CD4-positive, alpha-beta T cell (primary cell): ENCODE measurements around the gene ZNF273. TPM values are rescaled to one million over a fixed set of nuclear protein-coding genes. Genes with fewer than 3 reads are reported as not detected.
"Not testable (repeated sequence)": the region's sequence is repeated elsewhere in the genome, so short reads cannot be mapped to it uniquely, and the experiment has no call there.

Experiments
- ATAC-seq: fragments of 200-7000 bp; cut with Tn5 transposase; one replicate; pipeline ENCODE4 v1.10.0; 2022; ENCODE audit warnings: mild to moderate bottlenecking; ENCODE audit not compliant: poor library complexity
- CTCF ChIA-PET: fragments of 350-600 bp; sonication (Branson Sonifier 250); formaldehyde crosslinking; loops from one replicate; lab custom pipeline; 2021; ENCODE audit warnings: antibody characterized with exemption, inconsistent platforms; lab: Charles Lee
- POLR2A ChIA-PET: fragments of 350-600 bp; sonication (Branson Sonifier 250); formaldehyde crosslinking; loops from one replicate; lab custom pipeline; 2021; ENCODE audit warnings: antibody characterized with exemption, inconsistent platforms; lab: Charles Lee
- DNase-seq, 14 experiments: peaks; one replicate each; pipeline ENCODE4 v3.0.0-alpha.2; 2013 to 2020; ENCODE audit warnings: mixed read lengths in 2 of 14
- H3K27ac ChIP-seq, 2 donors: one replicate each; pipeline versions ENCODE4 v1.5.1 to v1.7.0; 2013; ENCODE audit warnings: low read length in 2 of 2, low read depth in 1 of 2, mild to moderate bottlenecking in 1 of 2
- H3K27me3 ChIP-seq, 2 experiments: 1 replicate in 1 of 2; 2 replicates in 1 of 2; pipeline versions ENCODE4 v1.6.1 to v1.7.0; 2013; ENCODE audit warnings: low read length in 2 of 2, control low read depth in 1 of 2, mild to moderate bottlenecking in 1 of 2, moderate library complexity in 1 of 2; ENCODE audit not compliant: insufficient read depth in 2 of 2, control insufficient read depth in 1 of 2
- H3K36me3 ChIP-seq: one replicate; pipeline ENCODE4 v1.6.1; 2013; ENCODE audit warnings: low read length, control low read depth; ENCODE audit not compliant: insufficient read depth
- H3K4me1 ChIP-seq: one replicate; pipeline ENCODE4 v1.6.1; 2013; ENCODE audit warnings: low read length, control low read depth; ENCODE audit not compliant: insufficient read depth
- H3K4me3 ChIP-seq: one replicate; pipeline ENCODE4 v1.5.1; 2013; ENCODE audit warnings: mild to moderate bottlenecking, low read length, moderate library complexity
- H3K9me3 ChIP-seq, 2 experiments: 1 replicate in 1 of 2; 2 replicates in 1 of 2; pipeline versions ENCODE4 v1.6.1 to v1.7.0; 2013; ENCODE audit warnings: low read length in 2 of 2, mild to moderate bottlenecking in 2 of 2, control low read depth in 1 of 2, moderate library complexity in 1 of 2; ENCODE audit not compliant: control insufficient read depth in 1 of 2, insufficient read depth in 1 of 2
- H3K27ac Mint-ChIP-seq: one replicate; pipeline ENCODE4 v1.8.0; 2020; ENCODE audit warnings: mixed read lengths
- H3K27me3 Mint-ChIP-seq: one replicate; pipeline ENCODE4 v1.8.0; 2021; ENCODE audit warnings: mixed read lengths
- H3K36me3 Mint-ChIP-seq: one replicate; pipeline ENCODE4 v1.8.0; 2021; ENCODE audit warnings: low read depth, mixed read lengths
- H3K4me1 Mint-ChIP-seq: one replicate; pipeline ENCODE4 v1.8.0; 2021; ENCODE audit warnings: low read depth, mixed read lengths
- H3K4me3 Mint-ChIP-seq: one replicate; pipeline ENCODE4 v1.8.0; 2020; ENCODE audit warnings: mild to moderate bottlenecking, mixed read lengths
- H3K9me3 Mint-ChIP-seq: one replicate; pipeline ENCODE4 v1.8.0; 2020; ENCODE audit warnings: mixed read lengths
- CTCF ChIP-seq: fragments of 200-600 bp; IDR thresholded peaks from one replicate; pipeline ENCODE4 v1.8.0; 2022; ENCODE audit warnings: antibody characterized with exemption, mild to moderate bottlenecking
- intact Hi-C, 2 experiments: fragments of 100-400 bp; cut with DNase I in 1 of 2; cut with micrococcal nuclease in 1 of 2; formaldehyde crosslinking; loops; one replicate each; pipeline versions ENCODE4 v1.15.1 to v1.9.0; 2023 to 2025; cut with DNase I, micrococcal nuclease
- total RNA-seq, 174 experiments: library from RNA in 2 of 174; stranded (reverse) in 2 of 174; gene quantifications; one replicate each; pipeline ENCODE4 v1.2.3 and lab custom pipeline; 2021 to 2026

Gene ZNF273
- total RNA-seq, 2 experiments from 2014 or later: 6.8 TPM

- no peak overlapping the region for H3K4me3 Mint-ChIP-seq
- no peaks in the 10 kb centered on the region for H3K27me3 ChIP-seq
- no peaks in the 10 kb centered on the region for H3K4me1 Mint-ChIP-seq
- no peak overlapping the region for H3K27ac Mint-ChIP-seq
- TF ChIP-seq CTCF: no peak
- no peak overlapping the region for H3K4me3 ChIP-seq
- POLR2A ChIA-PET: no interaction called here
- no peaks in the 10 kb centered on the region for H3K4me1 ChIP-seq
- no peak overlapping the region for H3K27ac ChIP-seq
- H3K9me3 Mint-ChIP-seq: no peaks in the 10 kb centered on the region
- no peaks in the 10 kb centered on the region for H3K27me3 Mint-ChIP-seq
- CTCF ChIA-PET: no interaction called here
- DNase-seq (no peak), ATAC-seq (no peak)
- no peaks in the 10 kb centered on the region for H3K36me3 Mint-ChIP-seq
- H3K36me3 ChIP-seq: no peaks in the 10 kb centered on the region
- intact Hi-C loops: no loop called here
- peaks cover 0 to 20% of the 10 kb centered on the region in 2 experiments for H3K9me3 ChIP-seq
Measured at GRCh38 chr7:64863021-64863420, 40.1 kb upstream of the ZNF273 start.

DNA sequence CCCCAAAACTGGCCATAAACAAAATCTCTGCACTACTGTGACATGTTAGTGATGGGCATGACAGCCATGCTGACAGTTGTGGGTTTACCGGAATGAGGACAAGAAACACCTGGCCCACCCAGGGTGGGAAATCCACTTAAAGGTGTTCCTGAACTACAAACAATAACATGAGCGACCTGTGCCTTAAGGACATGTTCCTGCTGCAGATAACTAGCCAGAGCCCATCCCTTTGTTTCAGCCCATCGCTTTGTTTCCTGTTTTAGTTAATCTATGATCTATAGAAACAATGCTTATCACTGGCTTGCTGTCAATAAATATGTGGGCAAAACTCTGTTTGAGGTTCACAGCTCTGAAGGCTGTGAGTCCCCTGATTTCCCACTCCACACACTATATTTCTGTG lies 39.5 kb upstream of the ZNF273 start:
- CTCF ChIA-PET, H3K4me1 ChIP-seq, intact Hi-C loops, H3K27me3 Mint-ChIP-seq, H3K27me3 ChIP-seq, H3K27ac ChIP-seq, H3K27ac Mint-ChIP-seq, POLR2A ChIA-PET, DNase-seq, H3K4me3 ChIP-seq, H3K4me1 Mint-ChIP-seq, H3K36me3 Mint-ChIP-seq, H3K9me3 Mint-ChIP-seq, ATAC-seq, H3K36me3 ChIP-seq, H3K4me3 Mint-ChIP-seq: not testable (repeated sequence)
- H3K9me3 ChIP-seq: peaks cover 0 to 25% of the 10 kb centered on the region in 2 experiments

DNA sequence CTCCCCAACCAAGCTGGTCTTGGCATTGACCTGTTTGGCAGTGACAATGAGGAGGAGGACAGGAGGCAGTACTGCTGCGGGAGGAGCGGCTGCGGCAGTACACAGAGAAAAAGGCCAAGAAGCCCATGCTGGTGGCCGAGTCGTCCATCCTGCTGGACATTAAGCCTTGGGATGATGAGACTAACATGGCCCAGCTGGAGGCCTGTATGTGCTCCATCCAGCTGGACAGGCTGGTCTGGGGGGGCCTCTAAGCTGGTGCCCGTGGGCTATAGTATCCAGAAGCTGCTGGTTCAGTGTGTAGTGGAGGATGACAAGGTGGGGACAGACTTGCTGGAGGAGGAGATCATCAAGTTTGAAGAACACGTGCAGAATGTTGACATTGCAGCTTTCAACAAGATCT lies 39.1 kb upstream of the ZNF273 start:
- CTCF ChIA-PET: no interaction called here
- Histone ChIP-seq H3K9me3 (peaks cover 0 to 27% of the 10 kb centered on the region in 2 experiments), H3K27me3 (no peaks in the 10 kb centered on the region), H3K4me3 (no peak overlapping the region), H3K36me3 (no peaks in the 10 kb centered on the region), H3K4me1 (no peaks in the 10 kb centered on the region), H3K27ac (no peak overlapping the region)
- intact Hi-C loops: no loop called here
- no peaks in the 10 kb centered on the region for H3K36me3 Mint-ChIP-seq
- DNase-seq (no peak), ATAC-seq (no peak)
- TF ChIP-seq CTCF: no peak
- no peaks in the 10 kb centered on the region for H3K4me1 Mint-ChIP-seq
- no peaks in the 10 kb centered on the region for H3K9me3 Mint-ChIP-seq
- no peaks in the 10 kb centered on the region for H3K27me3 Mint-ChIP-seq
- POLR2A ChIA-PET: no interaction called here
- no peak overlapping the region for H3K27ac Mint-ChIP-seq
- no peak overlapping the region for H3K4me3 Mint-ChIP-seq

GRCh38 chr7:64867863-64868440 lies 35.1 kb upstream of the ZNF273 start:
- Mint-ChIP-seq H3K27me3 (no peaks in the 10 kb centered on the region), H3K4me1 (no peaks in the 10 kb centered on the region), H3K27ac (no peak overlapping the region), H3K4me3 (no peak overlapping the region), H3K36me3 (no peaks in the 10 kb centered on the region), H3K9me3 (no peaks in the 10 kb centered on the region)
- ChIA-PET CTCF (no interaction called here), POLR2A (no interaction called here)
- intact Hi-C loops: no loop called here
- Histone ChIP-seq H3K36me3 (no peaks in the 10 kb centered on the region), H3K4me1 (no peaks in the 10 kb centered on the region), H3K9me3 (peaks cover 0 to 42% of the 10 kb centered on the region in 2 experiments), H3K4me3 (no peak overlapping the region), H3K27me3 (no peaks in the 10 kb centered on the region), H3K27ac (no peak overlapping the region)
- DNase-seq (no peak), ATAC-seq (no peak)
- TF ChIP-seq CTCF: no peak
